Mononuclear cell (primary cell): ENCODE measurements around the gene NDUFA3. TPM values are rescaled to one million over a fixed set of nuclear protein-coding genes. Genes with fewer than 3 reads are reported as not detected.

ENCODE experiments used
- total RNA-seq: library from RNA; depleted of rRNA; stranded (reverse); fragments of >200 nt; gene quantifications from one replicate; pipeline ENCODE4 v1.2.3, GENCODE V29; 2012

The NDUFA3 gene
- total RNA-seq, 1 donor = 6.9 TPM

Other genes with a start within 250 kb of the NDUFA3 start
- gene MYADM, start 235.0 kb upstream of the NDUFA3 start, total RNA-seq = 51.9 TPM
- gene PRKCG, start 220.7 kb upstream of the NDUFA3 start, total RNA-seq = 0.10 TPM
- gene CACNG7, start 193.6 kb upstream of the NDUFA3 start, total RNA-seq = not detected
- gene CACNG8, start 139.9 kb upstream of the NDUFA3 start, total RNA-seq = not detected
- gene CACNG6, start 111.2 kb upstream of the NDUFA3 start, total RNA-seq = not detected
- gene VSTM1, start 39.0 kb upstream of the NDUFA3 start, total RNA-seq = 12.4 TPM
- 0.21 TPM for gene TARM1, start 21.5 kb upstream of the NDUFA3 start, total RNA-seq
- gene OSCAR, start 2.1 kb upstream of the NDUFA3 start, total RNA-seq = 8.7 TPM
- 5.7 TPM for gene TFPT, start 12.8 kb downstream of the NDUFA3 start, total RNA-seq
- gene PRPF31, start 12.9 kb downstream of the NDUFA3 start, total RNA-seq = 27.8 TPM
- gene CNOT3, start 34.9 kb downstream of the NDUFA3 start, total RNA-seq = 8.1 TPM
- 11.9 TPM for gene LENG1, start 56.9 kb downstream of the NDUFA3 start, total RNA-seq
- gene TMC4, start 70.3 kb downstream of the NDUFA3 start, total RNA-seq = 0.31 TPM
- gene MBOAT7, start 86.7 kb downstream of the NDUFA3 start, total RNA-seq = 30.3 TPM
- gene TSEN34, start 88.5 kb downstream of the NDUFA3 start, total RNA-seq = 15.5 TPM
- gene RPS9, start 98.0 kb downstream of the NDUFA3 start, total RNA-seq = 2,589 TPM
- 51.4 TPM for gene LILRB3, start 120.2 kb downstream of the NDUFA3 start, total RNA-seq
- gene LILRA6, start 139.9 kb downstream of the NDUFA3 start, total RNA-seq = 16.9 TPM
- gene LILRB5, start 154.4 kb downstream of the NDUFA3 start, total RNA-seq = 0.10 TPM
- gene LILRB2, start 178.3 kb downstream of the NDUFA3 start, total RNA-seq = 27.3 TPM
- 191 TPM for gene LILRA5, start 210.3 kb downstream of the NDUFA3 start, total RNA-seq
- 4.0 TPM for gene LILRA4, start 236.3 kb downstream of the NDUFA3 start, total RNA-seq